Heart left ventricle (tissue), 16 donors: ENCODE measurements around the gene DNAJC24. TPM values are rescaled to one million over a fixed set of nuclear protein-coding genes. Genes with fewer than 3 reads are reported as not detected.

ENCODE experiments used
- ATAC-seq, 4 donors: fragments of 200-7000 bp; cut with Tn5 transposase; one replicate each; pipeline ENCODE4 v1.9.1; 2020 to 2022; ENCODE audit warnings: moderate library complexity in 4 of 4, mild to moderate bottlenecking in 3 of 4, moderate number of reproducible peaks in 1 of 4
- DNase-seq, 5 donors: peaks; one replicate each; pipeline ENCODE4 v3.0.0-alpha.2; 2020
- H3K27ac ChIP-seq, 12 donors: fragments of 200-600 bp; sonication (generic) in 4 of 12; one replicate each; pipeline versions ENCODE4 v1.5.0 to v1.8.0; 2016 to 2022; ENCODE audit warnings: mild to moderate bottlenecking in 2 of 12
- H3K27me3 ChIP-seq, 9 donors: fragments of 200-600 bp; sonication (generic) in 2 of 9; one replicate each; pipeline versions ENCODE4 v1.5.1 to v1.8.0; 2016 to 2022; ENCODE audit warnings: mild to moderate bottlenecking in 3 of 9
- H3K36me3 ChIP-seq, 9 donors: fragments of 200-600 bp; sonication (generic) in 2 of 9; one replicate each; pipeline versions ENCODE4 v1.5.0 to v1.8.0; 2018 to 2022; ENCODE audit warnings: mild to moderate bottlenecking in 2 of 9
- H3K4me1 ChIP-seq, 12 donors: fragments of 200-600 bp; sonication (generic) in 4 of 12; one replicate each; pipeline versions ENCODE4 v1.5.0 to v1.8.0; 2016 to 2022; ENCODE audit warnings: mild to moderate bottlenecking in 3 of 12
- H3K4me3 ChIP-seq, 12 donors: fragments of 200-600 bp; sonication (generic) in 4 of 12; one replicate each; pipeline versions ENCODE4 v1.5.0 to v1.8.0; 2017 to 2022; ENCODE audit warnings: mild to moderate bottlenecking in 9 of 12, moderate library complexity in 4 of 12
- H3K9me3 ChIP-seq, 12 donors: fragments of 200-600 bp; sonication (generic) in 4 of 12; one replicate each; pipeline versions ENCODE4 v1.5.0 to v1.8.0; 2016 to 2022; ENCODE audit warnings: mild to moderate bottlenecking in 1 of 12
- POLR2A ChIP-seq, 2 donors: fragments of 450-650 bp; IDR thresholded peaks; one replicate each; pipeline ENCODE4 v1.6.1; 2017; ENCODE audit warnings: antibody characterized with exemption in 2 of 2, mild to moderate bottlenecking in 2 of 2, moderate library complexity in 2 of 2
- WGBS, 4 donors: extraction: QIAGEN DNeasy Blood & Tissue Kit in 2 of 4; methylation state at CpG; one replicate each; pipeline versions ENCODE4 v1.1.5 to v1.1.7; 2013 to 2018; 5-methylcytosine and 5-hydroxymethylcytosine counted together
- intact Hi-C, 10 donors: fragments of 100-400 bp; cut with DNase I; formaldehyde crosslinking; loops; one replicate each; pipeline versions ENCODE4 v1.11.1 to v1.14.2; 2022
- polyA plus RNA-seq, 2 donors: library from polyadenylated mRNA; stranded (reverse); fragments of 200-250 nt; gene quantifications; one replicate each; pipeline ENCODE4 v1.2.3, GENCODE V29; 2013
- total RNA-seq, 9 donors: library from RNA; depleted of rRNA in 2 of 9; stranded (reverse); fragments of >200 nt in 2 of 9; fragmentation: NEBNext Ultra II Directional in 3 of 9; extraction: Animal tissue kit (Norgen Biotek cat#: 25700) in 3 of 9; gene quantifications; one replicate each; pipeline versions ENCODE4 v1.1.0 to v1.2.4, GENCODE V29; 2016 to 2023
- TF ChIP-seq, protein P1 (sequence below), 12 donors: fragments of 200-600 bp; sonication (generic) in 4 of 12; IDR thresholded peaks; one replicate each; pipeline versions ENCODE4 v1.5.0 to v1.8.0; 2018 to 2022; ENCODE audit warnings: antibody characterized with exemption in 12 of 12, mild to moderate bottlenecking in 5 of 12
- donor health status: ischemic (EF 13 %, LVEDD 7.1; RV severe dilation, severe dysfunction).
- donor health status: healthy with polysubstance abuse.
- donor health status: DM: no; HTN: yes; CAD: no.
- donor health status: DM: no; HTN: no; CAD: no.
- donor health status: ischemic (EF 25% LVEDD 6.9; RV normal size, moderate dysfunction).
- donor health status: ischemic (EF 25% LVEDD 5.7; RV mildly dilated, moderate dysfunction).
- donor health status: healthy.
- donor health status: DM: yes; HTN: yes; CAD: no.
- donor health status: ischemic (EF 35%, LVEDD 5.7; RV mildly dilated, moderate dysfunction).
- donor health status: nonischemic (EF 11% LVEDD 7.7; RV severe dilation, severe dysfunction).
- donor health status: DM: yes; HTN: yes; CAD: no.
- donor health status: PGD.
- donor health status: ischemic (EF 29% LVEDD 5.4; RV normal size, mild dysfunction).
- donor health status: nonischemic (EF 23%, LVEDD 6.1; RV moderate dilation, normal function).

DNAJC24 gene
- total and polyA plus RNA-seq, 11 donors: 4.5 to 18.0 (median 14.8) TPM

DNA sequence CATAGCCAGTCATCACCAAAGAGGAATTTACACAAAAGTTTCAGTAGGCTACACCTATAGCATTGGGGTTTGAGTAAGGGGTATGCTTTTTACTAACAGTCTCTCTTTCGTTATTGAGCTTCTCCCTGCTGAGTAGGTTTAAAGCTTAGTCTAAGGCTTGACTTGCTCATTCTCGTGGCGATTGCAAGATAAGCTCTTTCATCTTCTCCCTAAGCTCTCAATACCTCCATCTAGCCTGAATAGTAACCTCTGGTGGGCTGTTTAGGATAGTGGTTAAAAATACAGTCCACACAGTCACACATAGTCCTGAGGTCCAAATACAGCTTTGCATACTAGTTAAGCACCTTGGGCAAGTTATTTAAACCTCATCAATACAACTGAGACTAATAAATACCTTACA lies 74.1 kb downstream of the DNAJC24 start:
- peaks cover 0 to 5% (median 0%) of the 10 kb centered on the region in 9 donors for H3K36me3 ChIP-seq
- H3K4me3 ChIP-seq: no peak overlapping the region
- H3K27ac ChIP-seq: no peak overlapping the region
- DNase-seq (no peak), ATAC-seq (no peak)
- intact Hi-C loops: no loop called here
- H3K27me3 ChIP-seq: no peaks in the 10 kb centered on the region
- TF ChIP-seq, protein P1, sequence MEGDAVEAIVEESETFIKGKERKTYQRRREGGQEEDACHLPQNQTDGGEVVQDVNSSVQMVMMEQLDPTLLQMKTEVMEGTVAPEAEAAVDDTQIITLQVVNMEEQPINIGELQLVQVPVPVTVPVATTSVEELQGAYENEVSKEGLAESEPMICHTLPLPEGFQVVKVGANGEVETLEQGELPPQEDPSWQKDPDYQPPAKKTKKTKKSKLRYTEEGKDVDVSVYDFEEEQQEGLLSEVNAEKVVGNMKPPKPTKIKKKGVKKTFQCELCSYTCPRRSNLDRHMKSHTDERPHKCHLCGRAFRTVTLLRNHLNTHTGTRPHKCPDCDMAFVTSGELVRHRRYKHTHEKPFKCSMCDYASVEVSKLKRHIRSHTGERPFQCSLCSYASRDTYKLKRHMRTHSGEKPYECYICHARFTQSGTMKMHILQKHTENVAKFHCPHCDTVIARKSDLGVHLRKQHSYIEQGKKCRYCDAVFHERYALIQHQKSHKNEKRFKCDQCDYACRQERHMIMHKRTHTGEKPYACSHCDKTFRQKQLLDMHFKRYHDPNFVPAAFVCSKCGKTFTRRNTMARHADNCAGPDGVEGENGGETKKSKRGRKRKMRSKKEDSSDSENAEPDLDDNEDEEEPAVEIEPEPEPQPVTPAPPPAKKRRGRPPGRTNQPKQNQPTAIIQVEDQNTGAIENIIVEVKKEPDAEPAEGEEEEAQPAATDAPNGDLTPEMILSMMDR (IDR thresholded peaks at IDR 0.05): no peak
- WGBS, 4 donors: 86 to 93% (median 89%) methylated on average over 3 of the region's 3 CpGs
- no peaks in the 10 kb centered on the region for H3K4me1 ChIP-seq
- H3K9me3 ChIP-seq: no peaks in the 10 kb centered on the region

DNA sequence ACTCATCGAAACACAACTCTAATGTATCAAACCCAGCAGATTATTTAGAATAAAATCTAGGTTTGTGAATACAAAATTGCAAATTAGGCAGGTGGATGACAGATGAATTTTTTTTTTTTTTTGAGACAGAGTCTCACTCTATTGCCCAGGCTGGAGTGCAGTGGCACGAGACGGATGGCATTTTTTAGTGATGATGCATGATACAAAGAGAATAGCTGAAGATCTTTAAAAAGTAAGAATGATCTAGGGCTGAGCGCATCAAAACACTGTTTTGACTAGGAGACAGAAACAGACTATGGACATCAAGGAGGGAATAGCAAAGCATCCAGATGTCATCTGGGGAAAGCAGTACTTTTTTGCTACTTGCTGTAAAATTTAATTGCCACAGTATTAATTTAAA lies 76.0 kb downstream of the DNAJC24 start:
- H3K27ac ChIP-seq: no peak overlapping the region
- no peaks in the 10 kb centered on the region for H3K4me1 ChIP-seq
- no peaks in the 10 kb centered on the region for H3K27me3 ChIP-seq
- WGBS, 4 donors: 95 to 98% (median 97%) methylated on average over 4 of the region's 4 CpGs
- no peak overlapping the region for H3K4me3 ChIP-seq
- DNase-seq (no peak), ATAC-seq (no peak)
- no peak for TF ChIP-seq POLR2A (IDR thresholded peaks at IDR 0.05)
- TF ChIP-seq, protein P1 (IDR thresholded peaks at IDR 0.05): no peak
- H3K36me3 ChIP-seq: peaks cover 0 to 5% (median 0%) of the 10 kb centered on the region in 9 donors
- no peaks in the 10 kb centered on the region for H3K9me3 ChIP-seq
- intact Hi-C loops: no loop called here

DNA sequence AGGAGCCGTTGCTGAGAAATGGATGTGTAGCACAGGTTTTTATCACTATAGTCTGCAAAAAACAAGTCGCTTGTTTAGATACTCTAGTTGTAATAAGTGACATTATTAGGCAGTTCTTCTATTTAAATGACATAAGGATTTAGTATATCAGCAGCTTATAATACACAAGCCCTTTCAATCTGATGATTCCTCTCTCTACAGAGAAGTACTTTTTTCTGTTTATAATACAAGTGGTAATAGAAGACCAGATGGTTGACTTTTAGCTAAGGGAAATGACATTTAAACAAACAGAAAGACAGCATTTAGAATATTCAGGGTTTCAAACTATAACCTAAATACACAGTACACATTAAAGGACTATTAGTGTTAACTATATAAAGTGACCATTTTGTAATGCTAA lies 79.4 kb downstream of the DNAJC24 start:
- no peak overlapping the region for H3K4me3 ChIP-seq
- no peak overlapping the region for H3K27ac ChIP-seq
- WGBS, 4 donors: 86 to 94% (median 89%) methylated on average over 2 of the region's 2 CpGs
- H3K9me3 ChIP-seq: no peaks in the 10 kb centered on the region
- no peak for DNase-seq
- intact Hi-C loops: no loop called here
- H3K27me3 ChIP-seq: no peaks in the 10 kb centered on the region
- TF ChIP-seq, protein P1 (IDR thresholded peaks at IDR 0.05): no peak
- TF ChIP-seq POLR2A (IDR thresholded peaks at IDR 0.05): no peak
- H3K36me3 ChIP-seq: peaks cover 0 to 19% (median 4%) of the 10 kb centered on the region in 9 donors
- no peak for ATAC-seq
- no peaks in the 10 kb centered on the region for H3K4me1 ChIP-seq

DNA sequence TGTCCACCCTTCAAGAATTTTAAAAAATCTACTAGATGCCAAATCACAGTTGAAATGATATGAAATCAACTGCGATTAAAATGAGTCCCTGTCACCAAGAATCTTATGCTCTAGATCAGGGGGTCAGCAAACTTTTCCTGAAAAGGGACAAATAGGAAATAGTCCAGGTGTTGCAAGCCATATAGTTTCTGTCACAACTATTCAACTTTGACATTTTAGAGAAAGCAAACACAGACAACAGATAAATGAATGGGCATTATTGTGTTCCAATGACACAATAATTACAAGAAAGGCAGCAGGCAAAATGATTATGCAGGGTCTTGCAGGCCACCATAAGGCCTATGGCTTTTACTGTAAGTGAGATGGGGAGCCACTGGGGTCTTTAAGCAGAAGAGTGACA lies 81.2 kb downstream of the DNAJC24 start:
- H3K4me3 ChIP-seq: no peak overlapping the region
- no peak overlapping the region for H3K27ac ChIP-seq
- no peak for ATAC-seq
- H3K27me3 ChIP-seq: no peaks in the 10 kb centered on the region
- no peak for DNase-seq
- WGBS, 4 donors: 89 to 99% (median 97%) methylated on average over 1 of the region's 1 CpG
- H3K9me3 ChIP-seq: no peaks in the 10 kb centered on the region
- H3K4me1 ChIP-seq: no peaks in the 10 kb centered on the region
- TF ChIP-seq, protein P1 (IDR thresholded peaks at IDR 0.05): no peak
- no peak for TF ChIP-seq POLR2A (IDR thresholded peaks at IDR 0.05)
- peaks cover 0 to 22% (median 5%) of the 10 kb centered on the region in 9 donors for H3K36me3 ChIP-seq
- intact Hi-C loops: no loop called here
